Measurements from ENCODE around the gene ST3GAL5. TPM values are rescaled to one million over a fixed set of nuclear protein-coding genes. Genes with fewer than 3 reads are reported as not detected.
"Not testable (repeated sequence)": the region's sequence is repeated elsewhere in the genome, so short reads cannot be mapped to it uniquely, and the experiment has no call there.

ST3GAL5 gene
- total and polyA plus RNA-seq, 8 donors = 4.1 to 84.2 (median 11.8) TPM

DNA sequence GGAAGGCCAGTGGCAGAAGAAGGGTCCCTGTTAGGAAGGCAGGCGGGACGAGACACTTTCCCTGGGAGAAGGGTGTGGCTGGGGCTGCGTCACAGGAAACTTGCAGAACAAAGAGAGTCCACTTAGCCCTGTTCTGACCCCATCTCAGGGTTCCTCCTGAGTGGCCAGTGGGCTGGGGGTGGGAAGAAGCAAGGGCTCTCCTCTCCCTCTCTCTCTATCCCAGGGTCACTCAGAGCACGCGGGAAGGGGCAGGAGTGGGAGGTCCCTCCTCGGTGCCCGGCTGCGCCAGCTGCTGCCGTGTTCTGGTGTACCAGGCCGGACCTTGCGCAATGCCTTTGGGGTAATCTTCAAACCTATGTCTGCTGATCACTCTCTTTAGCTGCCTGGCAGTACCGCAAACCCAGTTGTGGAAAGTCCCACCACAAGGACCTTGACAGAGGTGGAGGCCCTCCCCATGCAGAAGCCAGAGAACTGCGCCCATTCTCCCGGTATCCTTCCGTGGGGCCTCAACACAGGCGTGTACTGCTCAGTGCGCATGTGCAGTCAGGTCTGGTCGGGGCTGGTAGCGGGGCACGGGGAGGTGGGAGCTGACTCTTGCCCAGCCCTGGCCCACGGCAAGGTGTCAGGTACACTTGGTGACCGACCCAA is 47.8 kb upstream of the ST3GAL5 start:
- 86 to 93% (median 90%) methylated on average over 22 of the region's 22 CpGs for WGBS, 5 donors
- no peak for DNase-seq
- Histone ChIP-seq H3K27me3 (no peaks in the 10 kb centered on the region), H3K4me3 (no peak overlapping the region), H3K36me3 (no peaks in the 10 kb centered on the region), H3K9me3 (peaks cover 0 to 3% (median under 1%) of the 10 kb centered on the region in 4 donors), H3K4me1 (peaks cover 0 to 7% (median 3%) of the 10 kb centered on the region in 4 donors), H3K27ac (no peak overlapping the region)
- TF ChIP-seq EP300 (IDR thresholded peaks at IDR 0.05) (no peak), POLR2AphosphoS5 (IDR thresholded peaks at IDR 0.05) (no peak), CTCF (IDR thresholded peaks at IDR 0.05) (no peak), POLR2A (IDR thresholded peaks at IDR 0.05) (no peak)
- intact Hi-C loops (cut with DNase I; ENCODE audit: low total_unique reads) = no loop called here

DNA sequence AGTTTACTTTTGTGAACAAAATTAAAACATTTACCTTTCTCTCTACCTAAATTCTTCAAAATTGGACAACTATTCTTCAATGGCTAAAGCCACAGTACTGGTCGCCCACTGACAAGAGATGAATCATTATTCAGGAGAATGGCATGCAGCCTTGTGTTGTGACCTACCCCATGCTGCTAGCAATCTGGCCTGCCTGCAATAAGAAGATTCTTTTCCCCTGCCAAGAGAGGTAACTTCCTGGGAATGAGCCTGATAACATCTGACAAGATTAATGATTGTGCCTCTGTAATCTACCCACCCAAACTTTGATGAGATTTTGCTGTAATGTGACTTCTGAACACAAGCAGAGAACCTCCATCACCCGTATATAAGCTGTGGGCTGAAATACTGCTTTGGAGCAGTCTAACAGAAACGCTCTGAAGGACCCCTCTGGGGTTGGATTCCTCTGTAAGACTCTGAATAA is 47.0 kb upstream of the ST3GAL5 start:
- Histone ChIP-seq H3K27ac (no peak overlapping the region), H3K27me3 (no peaks in the 10 kb centered on the region), H3K9me3 (no peaks in the 10 kb centered on the region), H3K4me3 (no peak overlapping the region), H3K4me1 (peaks cover 0 to 7% (median 3%) of the 10 kb centered on the region in 4 donors), H3K36me3 (no peaks in the 10 kb centered on the region)
- DNase-seq = no peak
- 78 to 87% (median 79%) methylated on average over 3 of the region's 3 CpGs for whole genome bisulfite sequencing, 5 donors
- TF ChIP-seq POLR2A (IDR thresholded peaks at IDR 0.05) (no peak), CTCF (IDR thresholded peaks at IDR 0.05) (no peak), EP300 (IDR thresholded peaks at IDR 0.05) (no peak), POLR2AphosphoS5 (IDR thresholded peaks at IDR 0.05) (no peak)
- intact Hi-C loops (cut with DNase I; ENCODE audit: low total_unique reads) = no loop called here

- H3K9me3 ChIP-seq = no peaks in the 10 kb centered on the region
- peaks cover 0 to 9% (median 3%) of the 10 kb centered on the region in 4 donors for H3K4me1 ChIP-seq
- H3K36me3 ChIP-seq = no peaks in the 10 kb centered on the region
- DNase-seq = no peak
- H3K27ac ChIP-seq = no peak overlapping the region
- WGBS, 5 donors = 79 to 88% (median 86%) methylated on average over 5 to 6 of the region's 6 CpGs
- no peak overlapping the region for H3K4me3 ChIP-seq
- intact Hi-C loops (cut with DNase I; ENCODE audit: low total_unique reads) = no loop called here
- no peak for TF ChIP-seq POLR2AphosphoS5 (IDR thresholded peaks at IDR 0.05)
- no peak for TF ChIP-seq CTCF (IDR thresholded peaks at IDR 0.05)
- TF ChIP-seq EP300 (IDR thresholded peaks at IDR 0.05) = no peak
- H3K27me3 ChIP-seq = no peaks in the 10 kb centered on the region
Observed at GRCh38 chr2:85935170-85935745, 46.5 kb upstream of the ST3GAL5 start.

- H3K27me3 ChIP-seq = no peaks in the 10 kb centered on the region
- intact Hi-C loops (cut with DNase I; ENCODE audit: low total_unique reads) = no loop called here
- TF ChIP-seq POLR2A (IDR thresholded peaks at IDR 0.05) = no peak
- TF ChIP-seq POLR2AphosphoS5 (IDR thresholded peaks at IDR 0.05) = no peak
- TF ChIP-seq CTCF (IDR thresholded peaks at IDR 0.05) = no peak
- no peak for TF ChIP-seq EP300 (IDR thresholded peaks at IDR 0.05)
- H3K27ac ChIP-seq = no peak overlapping the region
- H3K9me3 ChIP-seq = no peaks in the 10 kb centered on the region
- H3K4me3 ChIP-seq = no peak overlapping the region
- no peaks in the 10 kb centered on the region for H3K36me3 ChIP-seq
- no peak for DNase-seq
- WGBS, 5 donors = 41 to 49% (median 47%) methylated on average over 7 of the region's 7 CpGs
- H3K4me1 ChIP-seq = peaks cover 0 to 17% (median 3%) of the 10 kb centered on the region in 4 donors
Observed at GRCh38 chr2:85933753-85934594, 45.2 kb upstream of the ST3GAL5 start.

DNA sequence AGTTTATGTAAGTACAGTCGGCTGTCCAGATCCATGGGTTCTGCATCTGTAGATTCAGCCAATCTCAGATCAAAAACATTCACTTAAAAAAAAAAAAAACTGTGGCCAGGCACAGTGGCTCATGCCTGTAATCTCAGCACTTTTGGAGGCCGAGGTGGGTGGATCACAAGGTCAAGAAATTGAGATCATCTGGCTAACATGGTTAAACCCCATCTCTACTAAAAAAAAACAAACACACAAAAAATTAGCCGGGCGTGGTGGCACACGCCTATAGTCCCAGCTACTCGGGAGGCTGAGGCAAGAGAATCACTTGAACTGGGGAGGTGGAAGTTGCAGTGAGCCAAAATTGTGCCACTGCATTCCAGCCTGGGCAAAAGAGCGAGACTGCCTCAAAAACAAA is 42.4 kb upstream of the ST3GAL5 start:
- intact Hi-C loops (cut with DNase I; ENCODE audit: low total_unique reads); DNase-seq; H3K9me3 ChIP-seq; H3K4me3 ChIP-seq; H3K36me3 ChIP-seq; H3K27me3 ChIP-seq; H3K27ac ChIP-seq: not testable (repeated sequence)
- peaks cover 4 to 22% (median 10%) of the 10 kb centered on the region in 4 donors for H3K4me1 ChIP-seq
- WGBS, 5 donors = 76 to 87% (median 82%) methylated on average over 7 of the region's 7 CpGs
